Suppressor macrophage treated with lipopolysaccharide for 4 hours (primary cell): Measurements from ENCODE around the gene MFAP1.
"Not testable (repeated sequence)": the region's sequence is repeated elsewhere in the genome, so short reads cannot be mapped to it uniquely, and the experiment has no call there.

Source experiments
- DNase-seq: peaks from one replicate; pipeline ENCODE4 v3.0.0-alpha.2; 2020

Gene MFAP1

DNA sequence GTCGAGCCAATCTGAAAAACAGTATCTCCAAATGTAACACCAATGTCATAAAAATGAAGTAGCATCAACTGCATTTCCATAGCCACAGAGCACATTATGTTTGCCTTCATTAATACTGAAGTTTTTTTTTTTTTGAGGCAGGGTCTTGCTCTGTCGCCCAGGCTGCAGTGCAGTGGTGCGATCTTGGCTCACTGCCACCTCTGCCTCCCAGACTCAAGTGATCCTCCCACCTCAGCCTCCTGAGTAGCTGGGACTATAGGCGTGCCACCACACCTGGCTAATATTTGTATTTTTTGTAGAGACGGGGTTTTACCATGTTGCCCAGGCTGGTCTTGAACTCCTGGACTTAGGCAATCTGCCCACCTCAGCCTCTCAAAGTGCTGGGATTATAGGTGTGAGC, 9.4 kb downstream of the MFAP1 start:
- DNase-seq = not testable (repeated sequence)

DNA sequence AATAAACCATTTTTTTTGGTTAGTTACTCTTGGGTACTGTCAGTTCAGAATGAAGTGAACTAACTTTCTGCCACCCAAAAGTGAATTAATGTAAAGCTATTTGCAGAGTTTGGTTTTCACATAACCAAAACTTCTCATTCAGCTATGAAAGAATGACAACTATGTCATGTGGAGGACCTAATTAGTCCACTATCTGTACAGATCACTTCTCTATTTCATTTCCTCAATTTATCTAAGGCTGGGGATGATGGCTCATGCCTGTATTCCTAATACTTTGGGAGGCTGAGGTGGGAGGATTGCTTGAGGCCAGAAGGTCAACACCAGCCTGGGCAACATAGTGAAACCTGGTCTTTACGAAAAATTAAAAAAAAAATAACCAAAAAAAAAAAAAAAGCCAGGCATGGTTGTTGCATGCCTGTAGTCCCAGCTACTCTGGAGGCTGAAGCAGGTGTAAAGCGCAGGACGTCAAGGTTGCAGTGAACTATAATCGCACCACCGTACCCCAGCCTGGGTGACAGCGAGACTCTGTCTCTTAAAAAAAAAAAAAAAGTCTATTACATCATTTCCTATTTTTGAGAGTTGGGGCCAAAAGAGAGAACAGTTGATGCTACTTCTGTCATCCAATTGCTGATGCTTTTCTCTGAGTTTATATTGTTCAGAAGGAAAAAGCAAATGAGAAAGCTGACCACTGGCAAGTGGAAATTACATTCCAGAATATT, 15.4 kb downstream of the MFAP1 start:
- peak; percentile 82 for DNase-seq

DNA sequence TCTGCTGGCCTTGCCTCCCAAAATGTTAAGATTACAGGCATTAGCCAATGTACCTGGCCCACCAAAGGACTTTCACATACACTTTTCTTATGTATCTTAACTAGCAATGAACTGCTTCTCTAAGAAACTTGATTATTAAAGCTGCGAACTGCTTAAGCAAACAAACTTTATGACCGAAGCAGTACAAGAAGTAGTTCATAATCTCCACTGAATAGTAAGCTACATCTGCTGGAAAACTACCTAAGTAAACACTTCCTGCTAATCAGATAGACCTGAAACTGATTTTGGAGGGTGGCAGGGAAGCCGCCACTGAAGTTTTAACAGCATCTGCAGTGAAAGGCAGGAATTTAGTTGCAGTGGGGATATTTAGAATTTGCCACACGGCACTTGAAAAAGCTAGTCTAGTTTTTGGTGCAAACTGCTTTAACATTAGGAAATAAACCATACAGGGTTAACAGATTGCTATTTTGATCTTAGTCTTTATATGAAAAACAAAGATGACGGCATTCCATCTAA, 16.0 kb downstream of the MFAP1 start:
- no peak for DNase-seq

DNA sequence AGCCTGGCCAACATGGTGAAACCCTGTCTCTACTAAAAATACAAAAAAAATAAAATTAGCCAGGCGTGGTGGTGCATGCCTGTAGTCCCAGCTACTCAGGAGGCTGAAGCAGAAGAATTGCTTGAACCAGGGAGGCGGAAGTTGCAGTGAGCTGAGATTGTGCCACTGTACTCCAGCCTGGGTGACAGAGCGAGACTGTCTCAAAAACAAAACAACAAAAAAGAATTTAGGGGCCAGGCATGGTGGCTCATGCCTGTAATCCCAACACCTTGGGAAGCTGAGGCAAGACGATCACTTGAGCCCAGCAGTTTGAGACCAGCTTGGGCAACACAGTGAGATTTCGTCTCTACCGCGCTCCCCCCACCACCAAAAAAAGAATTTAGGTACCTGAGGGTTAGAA, 21.8 kb downstream of the MFAP1 start:
- not testable (repeated sequence) for DNase-seq

DNA sequence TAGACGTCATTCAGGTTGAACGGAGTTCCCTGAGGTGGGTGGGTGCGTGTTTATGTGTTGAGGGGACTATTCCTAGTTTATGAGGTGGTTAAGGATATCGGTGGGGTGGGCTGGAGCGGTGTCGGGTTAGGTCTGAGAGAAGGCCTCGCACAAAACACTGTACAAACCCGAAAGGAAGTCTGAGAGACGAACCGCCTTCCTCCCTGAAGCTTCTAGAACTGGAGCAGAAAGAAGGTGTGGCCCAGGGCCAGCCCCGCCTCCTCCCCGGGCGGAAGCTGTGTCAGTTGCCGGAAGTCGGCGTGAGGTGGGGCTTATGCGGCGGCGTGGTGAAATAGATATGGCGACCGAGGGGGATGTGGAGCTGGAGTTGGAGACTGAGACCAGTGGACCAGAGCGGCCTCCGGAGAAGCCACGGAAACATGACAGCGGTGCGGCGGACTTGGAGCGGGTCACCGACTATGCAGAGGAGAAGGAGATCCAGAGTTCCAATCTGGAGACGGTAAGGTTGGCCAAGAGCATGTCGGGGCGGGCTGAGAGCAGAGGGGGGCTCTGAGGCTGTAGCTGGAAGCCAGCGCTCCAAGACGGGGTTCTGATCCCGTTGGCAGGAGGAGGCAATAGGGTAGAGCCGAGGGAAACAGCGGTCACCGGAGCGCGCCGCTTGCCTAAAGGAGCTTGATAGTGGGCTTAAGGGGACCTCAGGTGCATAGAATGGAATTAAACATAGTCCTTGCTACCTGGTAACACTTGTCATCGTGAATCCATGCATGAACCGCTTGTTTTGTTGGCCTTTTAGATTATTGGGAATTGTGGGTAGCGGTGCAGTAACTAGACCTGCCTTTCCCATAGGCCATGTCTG, 24.0 kb downstream of the MFAP1 start, which contains the start of gene HYPK:
HYPK (plus strand) TSS at position 314 of the 856 bp plus-strand sequence; CDS start at position 338, 24 bp downstream.
- peak; percentile 90 for DNase-seq

DNA sequence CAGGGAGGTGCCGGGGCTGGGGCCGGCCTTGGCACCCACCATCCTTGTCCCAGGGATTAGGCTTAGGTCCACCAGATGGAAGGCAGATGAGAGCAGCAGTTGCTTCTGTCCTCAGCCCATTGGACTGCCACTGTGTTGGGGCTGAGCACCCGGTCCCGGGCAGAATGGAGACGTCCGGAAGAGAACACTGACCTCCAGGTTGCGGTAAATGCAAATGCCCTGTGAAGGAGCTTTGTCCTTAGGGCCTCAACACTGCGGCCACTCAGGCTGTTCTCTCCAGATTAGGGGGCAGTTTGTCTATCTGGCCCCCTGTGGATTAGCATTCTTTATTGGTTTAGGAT, 24.6 kb downstream of the MFAP1 start, which contains the start of gene SERINC4:
SERINC4 (minus strand) TSS at position 276 of the 341 bp plus-strand sequence; CDS start at position 42, 234 bp downstream.
- no peak for DNase-seq

DNA sequence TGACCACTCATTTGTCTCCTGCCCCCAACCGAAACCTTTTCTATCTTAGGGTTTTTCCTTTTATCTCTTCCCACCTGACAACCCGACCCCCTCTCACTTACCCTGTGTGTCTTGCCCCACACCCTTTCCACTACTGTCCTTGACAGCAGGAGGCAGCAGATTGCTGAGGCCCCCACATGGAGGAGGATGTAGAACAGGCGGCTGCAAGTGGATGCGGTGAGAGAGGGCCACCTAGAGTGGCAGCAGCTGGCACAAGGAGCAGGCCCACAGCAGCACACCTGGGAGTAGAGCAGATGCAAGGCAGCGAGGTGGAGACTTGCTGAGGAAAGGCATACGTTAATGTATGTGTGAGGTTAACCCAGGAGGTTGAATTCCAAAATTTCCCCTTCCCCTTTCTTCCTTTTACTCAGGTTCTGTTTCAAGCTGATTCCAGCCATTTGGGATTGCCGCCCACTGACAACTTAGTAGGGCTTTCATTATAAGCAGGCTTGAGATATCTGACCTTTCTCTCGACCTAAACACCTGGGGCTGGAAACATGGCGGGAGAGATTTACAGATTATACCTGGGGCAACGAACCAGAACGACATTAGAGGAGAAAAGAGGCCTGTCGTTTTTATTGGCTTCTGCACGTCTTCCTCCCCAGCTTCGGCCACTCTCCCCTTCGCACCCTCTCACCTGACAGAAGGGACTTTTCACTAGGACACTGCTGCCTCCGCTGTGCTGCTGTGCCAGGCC, 25.1 kb downstream of the MFAP1 start:
- DNase-seq = no peak

DNA sequence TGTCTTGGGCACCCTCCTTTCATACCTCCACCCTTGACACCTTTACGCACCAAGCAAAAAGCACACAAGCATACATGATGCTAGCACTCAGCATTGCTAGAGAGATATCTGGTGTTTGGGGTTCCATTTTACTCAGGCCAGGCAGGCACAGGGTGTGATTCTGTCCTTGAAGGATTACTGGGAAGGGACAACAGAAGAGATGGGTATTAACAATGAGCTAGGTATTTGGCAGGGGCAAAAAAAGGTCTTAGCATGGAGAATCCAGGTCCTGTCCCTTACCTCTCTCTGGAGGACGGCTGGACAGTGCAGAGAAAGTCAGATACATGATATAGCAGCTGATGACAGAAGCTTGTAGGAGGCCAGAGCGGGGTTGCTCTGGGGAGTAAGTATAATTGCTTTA, 27.9 kb downstream of the MFAP1 start:
- DNase-seq = no peak

DNA sequence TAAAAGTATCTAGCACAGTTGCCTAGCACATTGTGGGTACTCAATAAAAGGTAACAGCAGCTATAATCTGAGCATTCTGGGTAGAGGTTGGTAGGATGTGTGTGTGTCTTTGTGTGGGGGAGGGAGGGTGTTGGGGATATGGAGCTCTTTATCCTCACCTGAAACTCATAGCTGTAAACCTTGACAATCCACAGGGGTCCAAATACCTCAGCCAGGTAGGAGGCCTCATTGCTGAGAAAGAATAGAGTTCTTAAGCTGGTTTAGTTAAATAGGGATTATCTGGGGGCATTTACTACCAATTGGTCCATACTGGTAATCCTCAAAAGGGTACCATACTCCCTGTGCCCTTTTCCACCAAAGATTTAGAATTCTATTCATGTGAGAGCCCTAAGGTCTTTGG, 28.5 kb downstream of the MFAP1 start:
- no peak for DNase-seq

DNA sequence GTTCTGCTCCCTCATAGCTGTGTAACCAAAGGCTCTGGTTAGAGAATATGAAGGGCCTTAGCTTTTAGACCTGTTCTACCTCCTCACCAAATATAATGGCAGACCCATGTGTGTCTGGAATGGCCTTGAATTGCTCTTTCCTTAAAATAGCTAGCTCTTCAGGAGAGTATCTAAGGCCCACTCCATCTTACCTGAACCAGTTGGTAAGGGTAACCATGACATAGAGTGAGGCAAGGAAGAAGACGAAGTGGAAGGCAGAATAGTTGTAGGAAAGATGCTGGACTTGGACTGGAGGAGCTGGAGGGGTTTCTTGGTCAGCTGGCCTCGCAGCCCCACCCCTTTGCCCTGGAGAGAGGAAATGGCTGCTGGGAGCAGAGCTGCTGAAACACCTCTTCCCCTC, 29.3 kb downstream of the MFAP1 start:
- no peak for DNase-seq

DNA sequence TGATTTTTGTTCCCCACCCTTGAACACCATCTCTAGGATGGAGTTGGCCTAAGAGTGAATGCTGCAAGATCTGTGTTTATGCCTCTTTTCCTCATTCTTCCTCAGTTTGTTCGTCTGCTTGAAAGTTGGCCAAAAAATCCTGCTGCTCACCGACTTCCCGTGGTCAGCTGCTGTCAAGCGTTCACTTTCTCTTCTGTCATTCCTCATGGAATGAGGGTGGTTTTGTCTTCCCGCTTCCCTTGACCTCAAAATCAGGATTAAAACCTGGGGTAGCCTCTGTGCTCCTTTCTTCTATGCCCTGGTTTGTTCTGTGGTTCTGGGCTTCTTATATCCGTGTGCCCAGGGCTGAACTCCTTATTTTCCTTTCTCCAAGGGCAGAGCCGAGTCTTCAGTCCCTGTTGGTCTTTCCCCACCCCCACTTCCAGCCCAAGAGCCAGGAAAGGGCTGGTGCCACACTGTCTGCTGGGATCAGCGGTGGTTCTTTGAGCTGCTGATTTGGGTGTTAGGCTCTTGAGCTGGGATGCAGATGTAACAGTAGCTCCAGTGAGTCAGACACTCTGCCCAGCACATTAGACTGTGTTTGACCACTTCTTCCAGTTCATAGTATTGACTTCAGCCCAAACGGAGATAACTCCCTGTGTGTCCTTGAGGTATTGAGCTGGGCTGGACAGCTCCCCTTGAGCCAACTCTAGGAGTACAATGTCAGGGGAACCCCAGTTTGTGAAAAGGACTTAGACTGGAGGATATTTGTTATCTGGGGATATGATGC, 30.0 kb downstream of the MFAP1 start:
- no peak for DNase-seq

DNA sequence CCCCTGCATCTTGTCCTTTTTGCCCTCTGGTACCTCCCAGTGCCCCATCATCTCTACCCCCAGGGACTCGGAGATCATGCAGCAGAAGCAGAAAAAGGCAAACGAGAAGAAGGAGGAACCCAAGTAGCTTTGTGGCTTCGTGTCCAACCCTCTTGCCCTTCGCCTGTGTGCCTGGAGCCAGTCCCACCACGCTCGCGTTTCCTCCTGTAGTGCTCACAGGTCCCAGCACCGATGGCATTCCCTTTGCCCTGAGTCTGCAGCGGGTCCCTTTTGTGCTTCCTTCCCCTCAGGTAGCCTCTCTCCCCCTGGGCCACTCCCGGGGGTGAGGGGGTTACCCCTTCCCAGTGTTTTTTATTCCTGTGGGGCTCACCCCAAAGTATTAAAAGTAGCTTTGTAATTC, 30.8 kb downstream of the MFAP1 start:
- DNase-seq = no peak

DNA sequence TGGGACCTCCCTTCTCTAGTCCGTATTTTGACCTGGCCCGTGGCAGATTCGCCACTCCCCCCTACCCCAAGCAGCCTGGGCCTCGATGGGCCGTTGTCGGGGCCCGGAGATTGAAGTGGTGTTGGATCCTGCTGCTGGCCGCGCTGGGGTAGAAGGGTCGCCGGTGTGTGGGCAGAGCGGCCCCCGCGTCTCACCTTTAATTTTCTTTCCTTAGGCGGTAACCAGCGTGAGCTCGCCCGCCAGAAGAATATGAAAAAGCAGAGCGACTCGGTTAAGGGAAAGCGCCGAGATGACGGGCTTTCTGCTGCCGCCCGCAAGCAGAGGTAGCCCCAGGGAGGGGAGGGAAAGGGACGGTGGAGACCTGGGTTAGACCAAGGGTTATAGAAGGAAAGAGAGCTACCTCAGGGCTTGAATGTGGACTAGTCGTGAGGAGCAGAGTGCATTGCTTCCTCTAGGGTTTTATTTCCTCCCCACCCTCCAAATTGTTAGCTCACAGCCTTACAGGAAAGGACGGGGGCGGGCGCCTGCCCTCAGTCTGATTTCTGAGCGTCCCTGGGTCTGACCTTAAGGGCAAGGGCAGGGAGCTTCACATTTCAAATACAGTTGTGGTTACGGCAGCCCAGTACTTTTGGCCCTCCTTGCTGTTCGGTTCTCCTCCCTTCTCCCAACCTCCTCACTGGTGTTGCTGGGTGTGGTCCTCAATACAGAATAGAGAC, 31.6 kb downstream of the MFAP1 start:
- DNase-seq = peak; percentile 73

DNA sequence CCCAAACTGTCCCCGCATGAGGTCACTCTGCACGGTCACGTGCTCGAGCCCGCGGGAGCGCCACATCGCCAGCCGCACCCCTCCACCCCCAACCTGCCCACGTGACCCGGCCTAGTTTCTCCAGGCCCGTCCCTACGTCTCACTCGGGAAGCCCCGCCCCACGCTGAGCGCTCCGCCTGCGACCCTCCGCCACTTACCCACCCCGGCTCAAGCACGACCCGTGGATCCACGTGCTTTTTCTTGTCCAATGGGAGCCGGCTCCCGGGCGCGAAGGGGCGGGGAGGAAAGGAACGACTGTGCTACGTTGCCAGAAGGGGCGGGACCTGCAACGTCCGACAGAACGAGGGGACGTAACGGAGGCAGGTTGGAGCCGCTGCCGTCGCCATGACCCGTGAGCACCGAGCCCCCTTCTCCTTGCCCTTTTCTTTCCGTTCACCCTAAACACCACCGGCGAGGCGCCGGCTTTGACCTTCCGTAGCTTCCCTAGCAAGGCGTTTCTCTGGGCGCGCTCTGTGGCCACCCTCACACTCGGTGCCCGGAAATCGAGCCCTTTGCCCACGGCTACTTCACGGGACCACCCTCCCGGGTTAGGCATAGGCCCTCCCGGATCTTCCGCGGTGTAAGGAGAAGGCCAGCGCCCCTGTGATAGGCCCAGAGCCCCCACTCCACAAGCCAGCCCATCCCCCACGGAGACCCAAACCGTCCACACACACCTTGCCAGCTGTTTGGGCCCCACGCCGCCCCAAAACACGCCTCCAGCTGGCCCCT, 32.3 kb downstream of the MFAP1 start, which contains the start of gene SERF2:
SERF2 (plus strand) TSS at position 328 of the 768 bp plus-strand sequence; CDS start at position 385, 57 bp downstream.
- DNase-seq = peak; percentile 100

DNA sequence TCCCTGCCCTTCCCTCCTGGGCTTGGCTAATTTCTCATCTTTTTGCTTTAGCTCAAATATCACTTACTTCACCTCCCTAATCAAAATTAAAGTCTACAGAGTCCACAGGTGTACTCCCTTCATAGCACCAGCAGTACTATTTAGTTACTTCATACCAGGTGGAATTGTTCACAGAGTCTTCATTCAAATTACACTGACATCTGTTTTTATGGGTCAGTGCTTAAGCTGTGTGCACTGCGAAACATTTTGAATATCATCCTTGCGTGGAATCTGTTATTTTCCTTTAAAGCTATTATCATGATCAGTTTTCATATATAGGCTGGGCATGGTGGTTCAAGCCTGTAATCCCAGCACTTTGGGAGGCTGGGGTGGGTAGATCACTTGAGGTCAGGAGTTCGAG, 35.1 kb downstream of the MFAP1 start:
- no peak for DNase-seq

DNA sequence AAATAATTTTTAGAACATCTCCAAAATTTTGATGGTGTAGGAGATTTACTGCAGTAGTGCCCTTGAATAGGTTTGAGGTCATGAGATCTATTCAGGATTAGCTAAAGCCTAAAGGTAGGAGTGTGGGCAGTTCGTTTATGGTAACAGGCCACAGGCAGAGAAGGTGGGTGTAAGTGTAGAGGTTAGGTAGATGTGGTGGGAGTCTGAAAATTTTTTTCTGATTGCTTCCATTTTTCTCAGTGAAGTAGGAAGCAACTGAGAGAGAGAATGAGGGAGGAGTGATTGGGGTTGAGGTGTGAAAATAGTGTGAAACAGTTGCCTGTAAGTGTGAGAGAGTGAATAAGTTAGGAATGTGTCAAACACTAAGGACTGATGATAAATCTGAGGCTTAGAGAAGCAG, 45.5 kb downstream of the MFAP1 start:
- no peak for DNase-seq

DNA sequence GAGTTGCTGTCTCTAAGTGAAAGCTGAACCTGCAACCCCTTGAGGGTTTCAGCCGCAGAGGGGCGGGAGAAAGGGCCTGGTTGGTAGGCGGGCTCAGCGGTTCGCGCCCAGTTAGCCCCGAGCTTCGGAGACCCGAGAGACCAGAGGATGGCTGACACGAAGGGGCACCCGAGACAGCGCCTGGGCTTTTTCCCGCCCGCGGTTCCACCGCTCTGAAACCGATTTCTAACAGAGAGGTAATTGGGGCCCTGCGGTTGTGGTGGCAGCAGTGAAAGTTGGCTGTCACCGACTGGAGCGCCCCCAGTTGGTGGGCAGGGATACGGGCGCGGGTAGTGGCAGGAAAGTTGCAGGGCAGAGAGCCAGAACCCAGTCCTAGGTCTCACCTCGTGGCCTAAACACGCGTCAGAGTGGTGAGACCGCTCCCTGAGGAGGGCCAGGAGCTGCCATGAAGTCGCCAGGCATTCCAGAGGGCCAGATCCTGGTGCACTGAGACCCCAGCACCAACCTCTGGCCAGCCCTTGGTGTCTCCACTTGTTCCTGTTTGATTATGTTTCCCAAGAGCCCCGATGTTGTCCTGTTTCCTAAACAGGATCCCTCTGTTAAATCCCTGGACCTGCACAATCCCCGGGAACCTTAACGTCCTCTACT, 47.1 kb downstream of the MFAP1 start:
- peak; percentile 70 for DNase-seq

DNA sequence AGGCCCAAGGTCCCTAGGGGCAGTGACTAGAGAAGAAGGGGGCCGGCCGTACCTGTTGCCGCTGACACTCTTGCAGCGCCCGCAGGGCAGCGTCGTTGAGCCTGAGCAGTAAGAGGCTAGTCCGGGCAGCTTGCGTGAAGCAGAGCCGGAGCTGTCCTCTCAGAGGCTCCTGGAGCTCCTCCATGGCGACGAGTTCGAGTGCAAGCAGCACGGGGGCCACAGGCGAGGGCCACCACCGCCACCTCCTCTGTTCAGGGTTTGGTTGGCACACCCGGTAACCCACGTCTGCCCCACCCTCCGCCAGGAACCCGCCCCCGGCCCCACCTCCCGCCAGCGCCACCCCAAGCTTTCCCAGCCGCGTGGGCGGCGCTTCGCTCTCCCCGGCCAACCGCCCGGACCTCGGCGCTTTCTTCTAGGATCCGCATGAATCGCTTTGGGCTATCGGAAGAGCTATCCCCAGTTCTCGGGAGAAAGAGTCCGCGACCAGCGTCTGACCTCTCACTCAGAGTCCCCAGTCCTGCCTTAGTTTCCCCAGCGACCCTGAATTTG, 47.7 kb downstream of the MFAP1 start, which contains the start of gene ELL3:
ELL3 (minus strand) TSS at position 249 of the 549 bp plus-strand sequence; CDS start at position 184, 65 bp downstream.
- peak; percentile 89 for DNase-seq

DNA sequence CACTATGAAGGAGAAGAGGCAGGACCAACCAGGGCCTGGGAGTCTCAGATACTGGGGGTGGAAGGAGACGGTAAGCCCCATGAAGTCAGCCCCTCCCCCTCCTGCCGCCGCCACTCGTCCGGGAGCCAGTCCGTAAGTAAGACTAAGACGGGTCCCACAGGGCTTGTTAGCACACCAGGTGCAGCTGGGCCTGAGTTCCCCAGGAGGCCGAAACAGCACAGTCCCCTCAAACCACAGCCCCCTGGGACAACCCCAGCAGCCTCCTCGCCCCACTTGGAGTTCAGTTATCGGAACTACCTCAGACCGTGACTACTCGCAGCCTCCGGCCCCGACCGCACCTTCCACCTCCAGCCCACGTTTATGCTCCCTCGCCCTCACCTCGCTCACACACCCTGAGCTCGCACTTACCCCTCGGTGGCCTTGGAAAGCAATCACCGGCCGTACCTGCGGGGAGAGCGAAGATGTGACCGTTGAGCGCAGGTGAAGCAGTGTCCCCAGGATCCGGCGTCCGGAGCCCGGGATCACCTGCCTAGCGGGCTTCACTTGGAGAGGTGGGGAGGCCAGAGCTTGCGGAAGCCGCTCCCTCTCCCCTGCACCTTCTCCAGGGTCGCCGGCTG, 48.3 kb downstream of the MFAP1 start:
- no peak for DNase-seq
